Fibroblast of skin of left quadriceps (primary cell): ENCODE measurements around the gene CBX7.

Source experiments
- DNase-seq, 2 experiments: peaks; one replicate each; pipeline ENCODE4 v3.0.0-alpha.2; 2013; ENCODE audit warnings: low read depth in 2 of 2

Gene CBX7

GRCh38 chr22:39091126-39092081 is 61.1 kb downstream of the CBX7 start:
- DNase-seq = no peak

GRCh38 chr22:39090426-39091064 is 61.9 kb downstream of the CBX7 start:
- no peak for DNase-seq

- no peak for DNase-seq
Measured at GRCh38 chr22:39089928-39090327, 62.6 kb downstream of the CBX7 start.

GRCh38 chr22:39088685-39089032 is 63.8 kb downstream of the CBX7 start:
- DNase-seq = no peak

- DNase-seq = no peak
Measured at GRCh38 chr22:39087881-39088684, 64.4 kb downstream of the CBX7 start.

GRCh38 chr22:39087098-39087497 is 65.4 kb downstream of the CBX7 start:
- no peak for DNase-seq

GRCh38 chr22:39084666-39085065 is 67.8 kb downstream of the CBX7 start:
- no peak for DNase-seq

GRCh38 chr22:39083212-39084165 is 69.0 kb downstream of the CBX7 start:
- DNase-seq = no peak

- DNase-seq = no peak
Measured at GRCh38 chr22:39081598-39081997, 70.9 kb downstream of the CBX7 start.

- DNase-seq = no peak
Measured at GRCh38 chr22:39081016-39081415, 71.5 kb downstream of the CBX7 start.
